GM12801 (cell line): ENCODE results near the gene CYTH3.

Experiments used
- CTCF ChIP-seq: IDR thresholded peaks from one replicate; pipeline ENCODE4 v1.5.1; 2011; ENCODE audit warnings: control low read depth; ENCODE audit not compliant: insufficient read length; ENCODE audit errors: extremely low read depth

Gene CYTH3

GRCh38 chr7:6158424-6159096, 113.9 kb downstream of the CYTH3 start:
- no peak for TF ChIP-seq CTCF

GRCh38 chr7:6157685-6158423, 114.6 kb downstream of the CYTH3 start:
- TF ChIP-seq CTCF: no peak

- TF ChIP-seq CTCF: no peak
Observed at GRCh38 chr7:6156734-6157133, 115.7 kb downstream of the CYTH3 start.

- TF ChIP-seq CTCF: no peak
Observed at GRCh38 chr7:6155596-6155995, 116.8 kb downstream of the CYTH3 start.

- TF ChIP-seq CTCF: no peak
Observed at GRCh38 chr7:6154542-6155404, 117.7 kb downstream of the CYTH3 start.

- TF ChIP-seq CTCF: no peak
Observed at GRCh38 chr7:6153646-6154541, 118.5 kb downstream of the CYTH3 start.
